HL-60/S4 treated with retinoic acid at 250 ng/mL for 4 days and 3 days (cell line): Measurements from ENCODE around the gene TCTN3.
"Not testable (repeated sequence)": the region's sequence is repeated elsewhere in the genome, so short reads cannot be mapped to it uniquely, and the experiment has no call there.

Experiments
- in situ Hi-C: fragments of 300-500 bp; cut with MboI; formaldehyde crosslinking; loops from 2 replicates; pipeline ENCODE4 v1.7.0; 2022; ENCODE audit warnings: low sequenced_read_pairs

TCTN3 gene

DNA sequence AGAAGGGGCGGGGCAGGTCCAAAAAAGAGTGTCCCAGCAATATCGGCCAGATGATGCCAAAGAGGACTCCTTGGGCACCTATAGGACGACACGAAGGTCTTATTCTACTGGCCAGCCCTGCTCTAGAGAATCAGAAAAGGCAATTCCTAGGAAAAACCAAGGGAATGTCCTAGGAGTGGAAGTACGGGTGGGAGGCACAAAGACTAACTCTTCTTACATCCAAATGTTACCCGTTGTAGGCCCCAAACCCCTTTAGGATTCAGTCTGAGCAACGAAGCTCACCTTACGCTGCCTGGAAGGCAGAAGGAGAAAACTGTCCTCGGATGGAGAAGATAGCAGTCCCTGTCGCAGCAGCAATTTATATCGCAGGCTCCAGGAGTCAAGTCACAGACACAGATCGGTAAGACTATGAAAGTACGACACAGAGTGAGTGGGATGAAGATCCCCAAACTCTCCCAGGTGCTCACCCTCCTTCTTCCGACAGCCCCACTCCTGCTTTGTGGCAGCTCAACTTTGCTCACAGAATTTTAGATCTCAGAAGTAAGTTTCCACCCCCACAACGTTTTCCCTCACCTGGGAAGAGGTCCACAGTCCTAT is 558 bp downstream of the TCTN3 start:
- in situ Hi-C loops = loop anchor here (10.0 kb wide), 1 partner anchor 152 kb away; no protein-coding TSS in a partner anchor

DNA sequence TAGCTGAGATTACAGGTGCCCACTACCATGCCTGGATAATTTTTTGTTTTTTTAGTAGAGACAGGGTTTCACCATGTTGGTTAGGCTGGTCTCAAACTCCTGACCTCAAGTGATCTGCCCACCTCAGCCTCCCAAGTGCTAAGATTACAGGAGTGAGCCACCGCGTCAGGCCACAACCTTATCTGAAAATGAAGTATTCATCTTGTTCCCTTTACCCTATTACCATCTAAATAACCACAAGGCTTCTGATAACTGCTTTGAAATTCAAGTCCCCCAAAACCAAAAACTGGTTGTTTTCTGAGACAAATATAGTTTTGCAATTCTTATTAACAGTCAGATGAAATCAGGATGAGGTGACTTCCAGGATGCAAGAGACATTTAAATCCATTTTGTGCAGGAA is 2.4 kb downstream of the TCTN3 start:
- in situ Hi-C loops = loop anchor here (10.0 kb wide), 1 partner anchor 154 kb away; no protein-coding TSS in a partner anchor

DNA sequence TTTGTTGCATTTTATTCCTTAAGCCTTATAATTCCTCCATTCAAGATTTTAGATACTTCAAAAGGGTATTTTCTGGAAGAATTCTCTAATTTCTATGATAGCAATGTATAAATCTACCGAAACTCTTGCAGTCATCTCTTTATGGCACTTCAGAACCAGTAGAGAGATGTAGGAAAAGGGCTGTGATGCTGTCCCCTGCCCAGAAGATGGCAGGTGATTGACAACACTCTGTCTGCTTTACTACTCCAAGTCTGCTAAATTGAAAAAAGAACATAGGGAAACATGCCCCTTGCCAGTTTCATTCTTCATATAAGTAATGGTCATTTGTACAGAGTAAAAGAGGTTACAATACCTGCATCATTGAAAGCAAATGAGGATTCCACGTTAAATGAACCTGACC is 5.1 kb downstream of the TCTN3 start:
- in situ Hi-C loops = no loop called here

DNA sequence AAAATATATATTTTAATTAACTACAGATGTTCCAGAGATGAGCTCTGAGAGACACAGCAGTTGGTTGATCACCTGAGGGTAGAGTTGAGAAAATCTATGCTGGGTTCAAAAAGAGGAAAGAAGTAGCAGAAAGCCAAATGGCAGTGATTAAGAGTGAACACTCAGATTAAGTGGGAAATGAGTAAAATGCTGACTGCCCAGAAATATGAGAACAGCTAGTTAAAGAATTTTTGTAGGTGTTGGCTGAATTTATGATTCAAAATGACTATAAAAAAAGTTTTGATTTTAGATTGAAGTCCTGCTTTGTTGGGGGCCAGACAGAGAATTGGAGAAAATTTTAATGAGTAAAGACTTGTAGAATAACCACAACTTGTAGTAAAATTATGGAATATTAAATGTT is 9.8 kb downstream of the TCTN3 start:
- in situ Hi-C loops = no loop called here

DNA sequence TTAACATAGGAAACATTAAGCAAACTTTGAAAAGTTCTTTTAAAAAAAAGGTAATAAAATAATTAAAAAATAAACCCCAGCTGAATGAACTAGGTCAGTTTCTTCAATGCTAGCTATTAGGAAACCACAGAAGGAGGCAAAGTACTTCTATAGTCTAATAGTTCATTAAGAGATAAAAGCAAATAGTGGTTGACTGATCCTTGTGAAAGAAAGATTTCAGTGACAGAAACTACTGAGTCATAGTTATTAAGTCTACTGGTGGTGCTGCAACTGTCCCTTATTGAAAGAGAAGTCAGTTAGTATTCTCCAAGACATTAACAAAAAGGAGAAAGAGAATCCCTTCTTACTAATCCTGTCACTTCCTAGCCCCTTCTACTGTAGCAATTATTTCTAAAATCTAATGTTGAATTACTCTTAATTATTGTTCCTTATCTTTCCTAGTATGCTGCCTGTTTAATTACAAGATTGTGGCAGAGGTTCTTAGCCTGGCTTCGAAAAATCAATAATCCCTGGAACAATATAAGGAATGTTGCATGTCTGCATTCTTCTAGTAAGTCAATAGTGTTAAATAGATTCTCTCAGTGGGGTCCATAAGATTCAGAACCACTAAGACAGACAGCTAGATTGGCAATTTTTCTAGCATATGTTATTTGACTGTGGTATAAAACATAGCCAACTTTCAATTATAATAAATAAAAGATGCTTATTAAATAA is 18.2 kb downstream of the TCTN3 start:
- in situ Hi-C loops = no loop called here

DNA sequence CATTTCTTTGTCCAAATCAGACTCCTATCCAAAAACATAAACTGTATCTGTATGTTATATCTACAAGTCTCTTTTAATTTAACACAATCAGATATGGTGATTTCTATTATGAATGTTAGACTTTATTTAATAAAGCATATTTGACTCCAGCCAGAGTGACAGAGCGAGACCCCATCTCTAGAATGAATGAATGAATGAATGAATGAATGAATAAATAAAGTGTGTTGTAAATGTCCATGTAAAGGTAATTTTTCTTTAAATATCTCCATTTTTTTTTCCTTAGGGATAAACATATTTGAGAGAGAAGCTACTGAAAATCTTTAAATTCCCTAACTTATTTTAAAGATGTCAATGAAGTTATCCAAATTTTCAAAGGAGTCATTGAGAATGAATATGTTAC is 19.1 kb downstream of the TCTN3 start:
- in situ Hi-C loops = no loop called here

DNA sequence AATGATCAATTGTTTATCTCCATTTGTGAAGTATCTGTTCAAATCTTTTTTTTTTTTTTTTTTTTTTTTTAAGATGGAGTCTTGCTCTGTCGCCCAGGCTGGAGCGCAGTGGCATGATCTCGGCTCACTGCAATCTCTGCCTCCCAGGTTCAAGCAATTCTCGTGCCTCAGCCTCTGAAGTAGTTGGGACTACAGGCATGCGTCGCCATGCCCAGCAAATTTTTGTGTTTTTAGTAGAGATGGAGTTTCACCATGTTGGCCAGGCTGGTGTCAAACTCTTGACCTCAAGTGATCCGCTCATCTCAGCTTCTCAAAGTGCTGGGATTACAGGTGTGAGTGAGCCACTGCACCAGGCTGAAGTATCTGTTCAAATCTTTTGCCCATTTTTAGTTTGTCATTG is 21.1 kb downstream of the TCTN3 start:
- in situ Hi-C loops = not testable (repeated sequence)

DNA sequence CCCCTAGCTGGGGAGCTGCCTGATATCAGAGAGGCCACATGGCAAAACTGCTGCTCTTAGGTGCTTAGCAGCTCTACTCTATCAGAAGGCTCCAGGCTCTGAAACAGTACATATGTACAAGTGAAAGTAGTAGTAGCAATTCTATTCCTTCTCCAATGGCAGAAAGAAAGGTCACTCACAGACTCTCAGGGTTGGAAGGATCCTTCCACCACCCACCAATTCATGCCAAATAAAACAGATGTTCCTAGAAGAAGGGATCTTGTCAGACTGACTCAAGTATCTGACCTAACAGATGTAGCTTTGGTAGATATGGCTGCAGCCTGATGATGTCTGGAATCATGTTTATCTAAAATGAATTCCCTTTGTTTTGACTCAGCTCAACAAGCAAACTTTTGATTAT is 29.2 kb downstream of the TCTN3 start:
- in situ Hi-C loops = no loop called here

DNA sequence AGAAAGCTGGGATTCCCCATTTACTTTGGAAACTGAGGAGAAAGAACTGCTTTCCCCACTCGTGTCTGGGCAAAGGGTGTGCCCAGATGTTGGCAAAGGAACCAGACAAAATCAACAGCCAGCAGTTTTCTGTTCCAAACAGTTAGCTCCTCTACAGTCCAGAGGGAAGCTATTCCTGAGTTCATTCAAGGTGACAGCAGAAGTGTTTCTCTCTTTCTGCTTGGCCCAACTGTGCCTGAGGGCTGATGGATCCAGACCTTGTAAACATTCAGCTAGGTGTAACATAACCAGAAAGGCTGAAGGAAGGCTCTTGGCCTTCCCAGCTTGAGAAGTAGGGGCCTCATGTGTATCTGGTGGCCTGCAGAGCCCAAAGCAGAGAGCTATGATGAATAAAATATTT is 30.2 kb downstream of the TCTN3 start:
- in situ Hi-C loops = no loop called here

DNA sequence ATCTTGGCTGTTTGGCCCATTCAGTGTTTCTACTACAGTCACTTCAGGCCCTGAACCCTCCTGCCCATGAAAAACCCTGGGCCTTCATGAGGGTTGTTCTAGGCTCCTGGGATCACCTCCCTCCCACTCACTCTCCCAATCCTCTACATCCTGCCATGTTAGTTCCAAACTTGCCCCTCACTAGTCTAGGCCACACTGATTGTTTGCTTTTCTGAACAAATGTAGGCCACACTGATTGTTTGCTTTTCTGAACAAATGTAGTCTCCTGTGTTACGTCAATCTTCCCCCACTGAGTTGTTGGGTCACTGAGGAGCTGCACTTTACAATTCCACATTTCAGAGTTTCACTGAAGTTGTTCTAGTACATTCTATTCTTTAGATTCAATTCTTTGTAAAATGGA is 31.9 kb downstream of the TCTN3 start:
- in situ Hi-C loops = no loop called here

DNA sequence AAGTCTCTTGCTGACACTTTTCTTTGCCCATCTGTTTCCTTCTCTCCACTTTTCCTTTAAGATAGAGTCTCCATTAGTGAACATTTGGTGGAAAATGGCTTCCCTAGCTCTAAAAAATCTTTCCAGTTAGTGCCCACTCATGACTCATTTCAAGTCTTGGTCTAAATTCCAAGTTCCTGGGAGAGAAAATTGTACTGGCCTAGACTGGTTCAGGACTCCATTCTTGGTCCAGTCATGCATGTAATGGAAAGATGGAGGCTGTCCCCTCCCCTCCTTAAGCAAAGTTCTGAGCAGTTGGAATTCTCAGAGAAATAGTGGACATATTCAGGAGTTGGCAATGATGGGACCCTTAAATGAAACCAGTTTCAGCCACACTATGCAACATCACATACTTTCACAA is 33.4 kb downstream of the TCTN3 start:
- in situ Hi-C loops = no loop called here

DNA sequence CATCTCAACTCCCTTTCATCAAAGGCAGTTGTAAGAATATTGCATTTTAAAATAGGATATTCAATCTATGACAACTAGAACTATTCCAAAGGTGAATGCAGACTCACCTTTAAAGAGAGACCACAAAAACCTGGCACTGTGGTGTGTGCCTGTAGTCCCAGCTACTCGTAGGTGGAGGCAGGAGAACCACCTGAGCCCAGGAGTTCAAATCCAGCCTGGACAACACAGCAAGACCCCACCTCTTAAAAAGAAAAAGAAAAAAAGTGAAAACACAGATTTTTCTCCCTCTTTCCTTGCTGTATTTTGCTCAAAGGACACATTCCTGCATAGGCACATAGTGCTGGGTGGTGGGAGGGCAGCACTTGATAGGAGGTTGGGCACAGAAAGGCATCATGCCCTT is 36.5 kb downstream of the TCTN3 start:
- in situ Hi-C loops = no loop called here

DNA sequence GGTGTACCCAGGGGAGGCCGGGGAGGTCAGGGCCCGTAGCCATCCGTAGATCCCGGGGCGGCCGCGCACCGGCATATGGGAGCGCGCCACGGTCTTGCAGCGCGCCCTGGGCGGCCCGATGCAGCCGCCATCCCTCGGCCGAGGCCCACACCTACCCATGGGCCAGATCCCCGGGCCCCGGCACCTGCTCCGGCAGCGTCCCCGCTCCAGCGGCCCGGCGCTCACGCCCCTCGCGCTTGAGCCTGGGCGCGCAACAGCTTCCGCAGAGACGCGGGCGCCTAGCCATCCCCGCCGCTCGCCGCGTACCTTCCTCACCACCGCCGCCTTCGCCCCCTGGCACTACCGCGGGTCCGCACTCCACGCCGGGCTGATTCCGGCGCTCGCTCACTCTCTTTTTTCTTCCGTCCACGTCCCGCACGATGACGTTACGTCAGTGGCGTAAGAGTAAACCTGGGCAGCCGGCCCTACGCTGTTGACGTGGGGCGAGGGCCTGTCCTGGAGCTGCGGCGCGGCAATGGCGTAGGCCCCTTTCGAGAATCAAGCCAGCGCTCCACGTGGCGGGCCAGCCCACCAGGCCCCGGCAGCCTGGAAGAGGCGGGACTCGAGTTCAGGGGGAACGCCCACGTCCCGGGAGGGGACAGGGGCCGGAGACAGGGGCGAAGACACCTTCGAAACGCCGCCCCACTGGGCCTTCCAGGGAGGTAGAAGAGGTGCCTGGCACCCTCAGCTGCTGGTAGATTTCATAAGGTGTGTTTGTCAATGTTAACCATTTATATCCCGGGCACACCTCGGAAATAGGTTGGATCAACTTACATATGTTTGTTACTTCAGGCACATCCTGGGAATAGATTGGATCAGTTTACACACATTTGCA is 37.2 kb downstream of the TCTN3 start, which contains the start of gene ALDH18A1:
TSS of gene ALDH18A1 (minus strand) at position 421 of the 874 bp plus-strand sequence. CDS start 3,334 bp downstream, outside the sequence.
- in situ Hi-C loops = no loop called here

DNA sequence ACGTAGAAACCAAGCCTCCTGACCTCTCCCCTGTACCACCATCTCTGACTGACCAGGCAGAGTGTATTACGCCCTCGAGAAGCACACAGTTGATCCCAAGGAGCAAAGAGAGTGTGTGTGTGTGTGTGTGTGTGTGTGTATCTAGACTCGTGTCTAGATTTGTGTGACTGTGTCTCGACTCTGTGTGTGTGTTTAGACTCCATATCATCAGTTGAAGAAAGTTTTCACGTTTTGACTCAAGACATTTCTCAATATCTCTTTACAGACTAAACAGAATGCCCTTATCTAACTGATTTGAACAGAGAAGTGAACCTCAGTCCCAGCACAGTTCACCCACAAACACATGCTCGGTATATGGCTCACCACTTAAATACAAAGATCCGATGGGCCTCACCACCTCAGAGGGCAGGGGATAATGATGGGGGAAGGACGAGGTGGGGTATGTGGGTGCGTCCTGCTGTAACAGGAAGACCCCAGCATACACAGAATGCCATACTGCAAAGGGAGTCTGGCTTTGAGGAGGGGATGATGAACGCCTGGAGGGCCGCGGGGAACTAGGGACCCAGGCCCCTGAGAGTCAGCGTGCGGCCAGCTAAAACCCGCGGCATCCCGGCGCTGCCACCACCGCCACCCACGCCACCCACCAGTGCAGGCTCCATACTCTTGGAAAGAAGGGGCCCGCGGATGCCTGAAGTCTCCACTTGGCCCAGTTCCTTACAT is 38.0 kb downstream of the TCTN3 start:
- in situ Hi-C loops = no loop called here

DNA sequence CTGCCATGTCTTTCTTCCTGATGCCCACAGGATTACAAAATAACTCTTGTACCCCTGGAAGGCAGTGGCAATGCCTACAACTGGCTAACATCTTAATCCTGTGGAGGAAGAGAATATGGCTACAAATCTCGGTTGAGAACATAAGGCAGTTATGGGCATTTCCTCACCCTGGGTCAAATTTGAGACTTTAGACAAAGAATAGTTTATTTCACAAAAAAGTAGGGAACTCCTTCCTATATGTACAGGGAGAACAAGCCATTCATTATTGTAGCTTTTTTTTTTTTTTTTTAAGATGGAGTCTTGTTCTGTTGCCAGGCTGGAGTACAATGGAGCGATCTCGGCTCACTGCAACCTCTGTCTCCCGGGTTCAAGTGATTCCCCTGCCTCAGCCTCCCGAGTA is 39.8 kb downstream of the TCTN3 start:
- in situ Hi-C loops = no loop called here

DNA sequence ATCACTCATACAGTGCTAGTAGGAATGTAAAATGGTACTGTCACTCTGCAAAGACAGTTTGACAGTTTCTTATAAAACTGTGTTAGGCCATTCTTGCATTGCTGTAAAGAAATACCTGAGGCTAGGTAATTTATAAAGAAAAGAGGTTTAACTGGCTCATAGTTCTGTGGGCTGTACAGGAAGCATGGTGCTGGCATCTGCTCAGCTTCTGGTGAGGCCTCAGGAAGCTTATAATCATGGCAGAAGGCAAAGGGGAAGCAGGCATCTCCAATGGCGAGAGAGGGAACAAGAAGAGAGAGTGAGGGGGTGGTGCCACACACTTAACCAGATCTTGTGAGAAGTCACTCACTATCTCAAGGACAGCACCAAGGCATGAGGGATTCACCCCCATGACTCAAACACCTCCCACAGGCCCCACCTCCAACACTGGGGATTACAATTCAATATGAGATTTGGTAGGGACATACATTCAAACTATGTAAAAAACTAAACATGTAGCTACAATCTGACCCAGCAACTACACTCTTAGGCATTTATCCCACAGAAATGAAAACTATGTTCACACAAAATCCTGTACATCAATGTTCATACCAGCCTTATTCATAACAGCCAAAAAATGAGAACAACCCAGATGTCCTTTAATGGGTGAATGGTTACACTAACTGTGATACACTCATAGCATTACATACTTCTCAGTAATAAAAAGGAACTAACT is 42.2 kb downstream of the TCTN3 start:
- in situ Hi-C loops = no loop called here

DNA sequence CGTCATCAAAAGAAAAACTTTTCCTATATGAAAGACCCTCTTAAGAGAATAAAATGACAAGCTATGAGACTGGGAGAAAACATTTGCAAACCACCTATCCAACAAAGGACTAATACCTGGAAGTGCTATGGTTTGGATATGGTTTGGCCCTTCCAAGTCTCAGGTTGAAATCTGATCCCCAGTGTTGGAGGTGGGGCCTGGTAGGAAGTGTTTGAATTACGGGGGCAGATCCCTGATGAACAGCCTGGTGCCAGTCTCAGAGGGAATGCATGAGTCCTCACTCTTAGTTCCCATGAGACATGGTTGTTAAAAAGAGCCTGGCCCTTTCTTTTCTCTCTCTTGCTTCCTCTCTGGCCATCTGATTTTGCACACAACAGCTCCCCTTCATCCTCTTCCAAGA is 43.5 kb downstream of the TCTN3 start:
- in situ Hi-C loops = no loop called here

DNA sequence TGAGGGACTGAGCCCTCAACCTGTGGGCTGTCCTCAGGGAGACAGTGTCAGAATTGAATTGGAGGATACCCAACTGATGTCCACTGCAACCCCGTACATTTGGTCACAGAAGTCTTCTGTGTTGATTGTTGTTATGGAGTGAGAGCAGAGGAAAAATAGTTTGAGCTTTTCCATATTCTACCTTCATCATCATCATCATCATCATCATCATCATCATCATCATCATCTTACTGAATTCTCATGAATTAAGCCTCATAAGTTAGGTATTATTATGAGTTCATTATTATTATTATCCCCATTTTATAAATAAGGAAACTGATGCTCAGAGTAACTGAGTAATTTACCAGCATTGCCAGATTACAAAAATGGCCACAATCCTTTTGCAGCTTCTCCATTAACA is 45.6 kb downstream of the TCTN3 start:
- in situ Hi-C loops = no loop called here

DNA sequence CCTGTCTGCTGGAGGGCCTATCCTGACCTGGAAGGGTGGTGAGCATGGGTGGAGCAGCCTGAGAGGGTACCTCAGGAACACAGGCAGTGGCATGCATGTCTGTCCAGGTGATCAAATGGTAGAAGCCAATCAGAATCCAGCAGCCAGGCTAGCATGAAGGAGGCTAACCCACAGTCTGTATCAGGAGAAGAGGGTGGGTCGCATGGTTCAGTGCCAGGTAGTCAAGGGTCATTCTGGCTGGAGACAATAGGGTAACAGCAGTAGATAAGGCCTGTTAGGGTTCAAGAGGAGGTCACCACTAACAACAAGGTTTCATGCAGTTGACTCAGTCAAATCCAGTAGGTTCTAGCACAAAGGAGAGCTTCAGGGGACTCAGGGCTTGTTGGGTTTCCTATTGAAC is 47.6 kb downstream of the TCTN3 start:
- in situ Hi-C loops = no loop called here

DNA sequence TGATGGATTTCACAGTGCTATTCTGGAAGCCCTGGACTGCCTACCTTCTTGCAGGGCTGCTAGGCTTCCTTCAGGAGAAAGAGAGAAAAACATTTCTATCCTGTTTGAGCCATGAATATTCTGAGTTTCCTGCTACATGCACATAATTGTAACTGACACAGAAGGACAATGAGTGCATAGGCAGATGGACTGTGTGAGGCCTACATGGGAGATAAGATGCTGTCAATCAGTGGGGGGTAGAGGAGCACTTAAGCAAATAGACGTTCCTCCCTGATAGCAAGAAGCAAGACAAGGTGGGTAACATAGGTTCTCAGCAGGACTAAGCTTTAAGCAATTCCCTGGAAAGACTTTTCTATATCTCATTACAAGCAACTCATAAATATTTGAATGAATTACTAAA is 48.8 kb downstream of the TCTN3 start:
- in situ Hi-C loops = no loop called here
